GM18505 (cell line): ENCODE measurements around the gene SNAP29.

Experiments
- ATAC-seq: cut with Tn5 transposase; IDR thresholded peaks from one replicate; pipeline ENCODE4 v1.9.1; 2021; ENCODE audit not compliant: unreplicated experiment
- POLR2A ChIP-seq: IDR thresholded peaks from 4 replicates; pipeline ENCODE4 v1.6.1; 2011; ENCODE audit warnings: borderline replicate concordance; ENCODE audit not compliant: insufficient read depth, insufficient read length; ENCODE audit errors: extremely low read depth

Gene SNAP29

DNA sequence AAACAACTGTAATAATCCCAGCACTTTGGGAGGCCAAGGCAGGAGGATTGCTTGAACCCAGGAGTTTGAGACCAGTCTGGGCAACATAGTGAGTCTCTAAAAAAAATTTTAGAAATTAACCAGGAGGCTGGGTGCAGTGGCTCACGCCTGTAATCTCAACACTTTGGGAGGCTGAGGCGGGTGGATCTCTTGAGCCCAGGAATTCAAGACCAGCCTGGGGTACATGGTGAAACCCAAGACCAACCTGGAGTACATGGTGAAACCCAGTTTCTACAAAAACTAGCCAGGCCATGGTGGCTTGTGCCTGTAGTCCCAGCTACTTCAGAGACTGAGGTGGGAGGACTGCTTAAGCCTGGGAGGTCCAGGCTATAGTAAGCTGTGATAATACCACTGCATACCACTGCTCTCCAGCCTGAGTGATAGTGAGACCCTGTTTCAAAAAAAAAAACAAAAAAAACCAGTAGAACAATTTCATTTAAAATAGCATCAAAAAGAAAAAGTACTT is 11.4 kb upstream of the SNAP29 start:
- no peak for TF ChIP-seq POLR2A
- no peak for ATAC-seq

DNA sequence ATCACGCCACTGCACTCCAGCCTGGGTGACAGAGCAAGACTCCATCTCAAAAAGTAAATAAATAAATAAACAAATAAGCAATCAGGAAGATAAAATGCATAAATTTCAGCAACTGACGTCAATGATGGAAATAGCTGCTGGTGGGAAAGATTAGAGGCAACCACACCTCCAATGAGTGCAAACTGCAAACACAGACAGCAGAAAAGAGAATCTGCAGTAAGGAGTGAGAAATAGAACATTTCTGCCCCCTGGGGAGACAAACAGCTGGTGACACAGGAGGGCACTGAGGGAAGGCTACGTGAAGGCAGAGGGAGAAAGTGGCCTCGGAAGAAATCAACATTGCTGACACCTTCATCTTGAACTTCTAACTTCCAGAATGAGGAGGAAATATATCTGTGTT is 6.7 kb upstream of the SNAP29 start:
- ATAC-seq: no peak
- TF ChIP-seq POLR2A: no peak

DNA sequence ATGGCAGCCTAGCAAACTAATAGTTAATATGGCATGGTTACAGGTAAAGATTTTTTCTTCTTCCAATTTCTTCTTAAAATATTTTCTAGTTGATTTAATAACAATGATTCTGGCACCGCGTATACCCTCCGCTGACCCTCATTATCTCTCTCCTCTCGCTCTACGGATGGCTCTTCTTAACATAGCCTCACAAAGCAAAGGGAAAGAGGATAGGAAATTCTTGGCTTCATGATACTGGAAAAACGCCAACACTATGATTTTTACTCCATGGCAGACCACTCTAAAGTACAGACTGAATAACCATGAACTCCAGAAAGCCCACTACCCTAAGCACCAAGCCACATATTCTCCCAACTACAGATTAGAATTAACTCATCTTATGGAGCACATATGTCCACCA is 6.3 kb upstream of the SNAP29 start:
- no peak for TF ChIP-seq POLR2A
- ATAC-seq: no peak

DNA sequence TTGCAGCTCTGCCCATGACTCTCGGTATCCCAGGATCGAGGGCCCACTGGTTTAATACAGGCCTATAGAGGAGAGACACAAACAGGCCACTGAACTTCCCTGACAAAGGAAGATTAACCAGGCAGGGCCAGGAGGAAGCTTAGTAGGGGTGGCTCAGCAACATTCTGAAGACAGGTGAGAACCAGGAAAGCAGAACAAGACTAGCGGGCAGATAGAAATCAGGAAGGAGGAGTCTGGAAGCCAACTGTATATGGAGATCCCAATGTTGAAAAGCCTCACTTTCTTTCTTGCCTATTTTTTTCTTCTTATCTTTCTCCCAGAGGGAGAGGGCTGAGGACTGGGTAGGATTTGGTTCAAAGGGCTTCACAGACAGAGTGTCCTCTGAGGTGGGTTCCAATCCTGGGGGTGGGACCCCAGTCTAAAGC is 5.6 kb upstream of the SNAP29 start:
- no peak for TF ChIP-seq POLR2A
- ATAC-seq: no peak

DNA sequence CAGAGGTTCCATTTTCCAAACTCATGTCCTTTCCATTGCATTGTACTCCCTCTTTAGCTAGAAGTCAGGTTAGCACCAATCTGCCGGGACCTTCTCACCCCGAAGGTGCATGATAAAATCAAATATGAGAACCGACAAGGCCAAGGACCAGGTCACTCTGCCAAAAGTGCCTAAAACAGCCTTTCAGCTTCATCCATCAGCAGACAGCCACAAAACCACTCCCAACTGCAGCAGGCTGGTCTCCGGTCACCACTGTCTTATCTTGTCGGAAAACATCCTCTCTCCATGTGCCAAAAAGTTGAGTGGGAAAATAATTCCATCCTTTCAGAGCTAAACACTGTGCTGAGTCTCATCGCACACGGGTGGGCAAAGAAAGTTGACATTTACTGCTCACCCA is 1.6 kb upstream of the SNAP29 start:
- no peak for TF ChIP-seq POLR2A
- ATAC-seq: no peak

DNA sequence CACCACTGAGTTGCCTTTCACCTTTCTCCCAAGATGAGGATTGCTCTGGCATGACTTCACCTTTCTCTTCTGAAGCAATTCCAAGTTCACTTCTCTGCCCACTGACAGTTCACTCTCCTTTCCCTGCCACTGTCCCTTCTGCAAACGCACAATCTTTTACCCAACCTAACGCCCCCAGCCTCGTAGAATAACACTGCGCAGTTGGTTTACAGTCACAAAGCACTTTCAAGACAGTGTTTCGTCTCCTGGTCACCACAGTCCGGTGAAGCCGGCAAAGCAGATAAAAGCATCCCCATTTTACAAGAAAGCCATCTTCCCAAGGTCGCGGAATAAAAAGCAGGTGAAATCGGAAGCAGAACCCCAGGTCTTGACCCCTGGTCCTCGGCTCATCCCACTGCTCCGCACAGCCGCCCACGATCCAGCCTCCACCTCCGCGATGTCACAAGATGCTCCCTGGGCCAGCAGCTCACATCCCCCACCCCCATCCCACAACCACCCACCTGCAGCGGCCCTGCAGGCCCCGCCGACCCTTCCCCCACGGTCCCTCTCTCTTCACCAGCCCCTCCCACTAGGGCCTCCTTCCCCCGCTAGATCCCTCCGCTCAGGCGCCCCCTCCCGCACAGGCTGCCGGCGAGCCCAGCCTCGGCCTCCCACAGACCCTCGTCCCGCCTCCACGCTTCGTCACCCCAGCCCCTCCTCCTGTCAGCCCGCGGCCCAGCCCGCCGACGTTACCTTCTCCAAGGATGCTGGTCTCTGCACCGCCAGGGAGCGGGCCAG is 781 bp upstream of the SNAP29 start:
- peak; percentile 45 for ATAC-seq
- TF ChIP-seq POLR2A: no peak

DNA sequence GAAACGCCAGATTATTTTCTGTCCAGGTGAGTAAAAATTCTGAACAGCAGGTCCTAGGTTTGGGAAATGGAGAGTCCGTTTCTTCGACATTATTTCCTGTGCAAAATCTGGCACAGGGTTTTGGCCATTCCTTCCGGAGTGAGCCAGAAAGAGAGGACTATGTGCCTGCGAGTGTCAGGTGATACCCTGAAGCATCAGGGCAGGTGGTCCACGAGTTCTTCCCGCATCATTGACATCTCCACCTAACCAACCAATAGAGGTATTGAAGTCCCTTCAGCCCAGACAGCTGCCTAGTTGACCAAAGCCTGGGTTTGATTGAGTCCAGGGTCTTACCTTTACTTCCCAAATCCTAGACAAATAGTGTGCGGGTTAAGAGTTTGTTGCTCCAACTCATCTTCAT is 808 bp downstream of the SNAP29 start:
- no peak for ATAC-seq
- no peak for TF ChIP-seq POLR2A

DNA sequence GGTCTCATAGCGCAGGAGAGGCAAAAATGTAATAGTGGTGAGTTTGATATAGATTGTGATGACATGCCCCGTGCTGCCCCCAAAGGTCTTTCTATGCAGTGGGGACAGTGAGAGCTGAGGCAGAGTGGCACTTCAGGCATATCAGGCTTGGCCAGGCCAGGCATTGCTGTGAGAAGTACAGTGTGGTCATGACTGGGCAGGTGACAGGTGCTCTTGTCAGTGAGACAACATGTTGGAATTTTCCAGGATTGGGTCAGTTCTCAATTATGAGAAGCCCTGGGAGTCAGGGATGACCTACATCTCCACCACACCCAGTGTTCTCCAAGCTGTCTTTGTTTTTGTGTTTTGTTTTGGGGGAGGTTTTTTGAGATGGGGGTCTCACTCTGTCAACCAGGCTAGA is 3.7 kb downstream of the SNAP29 start:
- ATAC-seq: no peak

DNA sequence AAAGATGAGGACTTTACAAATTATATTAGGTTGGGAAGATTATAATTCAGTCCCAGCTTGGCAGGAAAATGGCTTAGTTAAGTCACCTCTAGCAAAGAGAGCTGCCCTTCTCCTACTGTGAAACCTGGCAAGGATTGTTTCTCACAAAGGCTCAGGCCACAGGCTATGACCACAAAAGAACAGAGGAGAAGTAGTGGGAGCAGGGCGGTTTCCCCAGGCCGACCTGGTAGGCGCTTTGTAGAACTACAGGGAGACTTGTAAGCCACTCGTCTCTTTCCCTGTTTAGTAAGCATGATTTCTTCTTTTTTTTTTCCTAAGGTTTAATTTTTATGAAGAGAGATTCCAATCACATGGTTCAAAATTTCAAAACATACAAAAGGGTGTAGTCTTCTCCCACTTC is 4.6 kb downstream of the SNAP29 start:
- no peak for TF ChIP-seq POLR2A
- ATAC-seq: no peak

More for the DNA sequence above, 3.7 kb downstream of the SNAP29 start:
- TF ChIP-seq POLR2A: no peak

DNA sequence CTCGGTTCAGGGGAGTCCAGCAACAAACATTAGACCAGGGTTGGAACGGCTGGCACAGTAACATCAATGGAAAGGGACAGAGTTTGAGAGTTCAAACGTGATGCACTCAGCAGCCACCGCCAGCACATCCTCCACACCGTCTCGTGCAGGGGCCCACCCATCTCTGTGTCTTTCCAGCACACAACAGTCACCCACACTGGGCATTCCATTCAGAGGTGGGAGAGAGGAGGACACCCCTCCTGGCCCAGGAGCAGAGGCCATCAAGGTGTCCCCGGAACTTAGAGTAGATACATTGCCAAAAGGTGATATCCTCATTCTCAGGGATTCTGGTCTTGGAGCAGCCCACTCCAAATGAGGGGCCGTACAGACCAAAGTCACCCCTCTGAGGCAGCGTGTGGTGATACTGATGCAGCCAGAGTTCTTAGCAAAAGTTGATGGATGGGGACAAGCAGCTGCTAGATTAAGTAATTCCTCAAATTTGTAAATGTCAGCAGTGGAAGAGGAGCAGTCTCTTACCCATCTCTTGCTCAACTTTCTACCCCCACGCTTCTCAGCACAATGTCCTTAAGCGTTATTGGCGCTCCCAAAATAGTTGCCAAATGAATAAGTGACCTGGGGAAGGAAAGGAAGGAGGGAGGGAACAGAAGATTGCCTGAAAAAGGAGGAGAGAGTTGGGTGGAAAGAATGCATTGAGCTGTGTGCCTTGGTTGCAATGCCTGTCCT is 5.5 kb downstream of the SNAP29 start:
- no peak for ATAC-seq
- TF ChIP-seq POLR2A: no peak

DNA sequence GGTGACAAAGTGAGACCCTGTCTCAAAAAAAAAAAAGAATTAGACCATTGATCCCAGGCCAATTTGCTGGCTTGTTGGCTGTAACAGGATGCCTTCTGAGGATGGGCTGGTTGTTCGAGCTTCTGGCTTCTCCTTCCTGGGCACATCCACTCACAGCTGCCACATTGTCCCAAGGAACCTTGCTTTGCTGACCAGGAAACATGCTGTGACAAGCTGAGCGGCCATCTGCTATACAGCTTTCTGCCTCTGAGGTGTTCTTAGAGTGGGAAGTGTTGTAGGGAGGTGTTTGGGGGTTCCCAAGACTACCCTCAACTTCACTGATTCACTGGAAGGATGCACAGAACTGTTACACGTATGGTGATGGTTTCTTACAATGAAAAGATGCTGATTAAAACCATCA is 6.5 kb downstream of the SNAP29 start:
- TF ChIP-seq POLR2A: no peak
- ATAC-seq: no peak

DNA sequence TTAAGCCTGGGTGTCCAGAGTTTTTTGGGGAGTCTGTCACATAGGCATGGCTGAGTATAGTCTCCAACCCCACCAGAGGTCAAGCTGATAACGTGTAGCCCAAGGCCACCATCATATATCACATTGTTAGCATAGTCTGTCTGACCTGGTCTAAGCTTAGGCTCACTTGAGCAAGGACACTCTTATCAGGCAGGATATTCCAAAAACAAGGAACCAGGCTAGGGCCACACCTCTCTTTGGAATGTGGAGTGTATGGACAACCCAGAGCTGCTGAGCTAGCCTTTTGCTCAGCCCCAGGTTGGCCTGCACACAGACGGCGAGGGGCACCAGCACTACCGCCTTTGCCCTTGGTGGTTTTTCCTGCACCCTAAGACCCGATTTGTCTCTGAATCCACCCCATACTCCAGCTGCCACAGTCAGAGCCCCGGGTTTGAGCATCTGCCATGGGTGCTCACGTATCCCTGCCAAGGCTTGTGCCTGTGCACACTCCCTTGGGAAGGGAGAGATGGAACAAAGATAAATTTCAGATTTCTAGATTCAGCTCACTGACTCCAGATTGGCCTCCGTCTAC is 7.2 kb downstream of the SNAP29 start:
- TF ChIP-seq POLR2A: no peak
- ATAC-seq: no peak

DNA sequence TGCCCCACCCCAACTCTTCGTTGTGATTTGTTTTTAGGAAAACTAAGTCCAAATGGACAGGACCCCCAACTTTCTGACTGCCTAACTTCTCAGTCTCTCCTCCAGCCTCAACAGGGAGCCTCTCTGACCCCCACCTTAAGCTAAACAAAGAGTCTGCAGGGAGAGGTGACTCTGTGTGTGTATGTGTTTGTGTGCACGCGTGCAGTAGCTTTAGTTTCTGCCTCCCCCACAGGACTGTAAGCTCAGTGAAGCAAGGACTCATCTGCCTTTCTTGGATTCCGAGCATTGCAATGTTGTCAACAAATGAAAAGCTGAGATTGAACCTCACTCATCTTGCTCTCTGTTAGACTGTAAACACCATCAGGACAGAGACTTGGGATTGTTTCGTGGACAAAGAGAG is 7.9 kb downstream of the SNAP29 start:
- no peak for TF ChIP-seq POLR2A
- ATAC-seq: no peak
